Kidney glomerular epithelial cell (primary cell): ENCODE data around the gene CTSF.

Experiments
- DNase-seq: peaks from one replicate; lab custom pipeline; 2025; lab: John Stamatoyannopoulos, UW

CTSF gene

GRCh38 chr11:66532784-66533183 is 35.6 kb downstream of the CTSF start:
- no peak for DNase-seq

GRCh38 chr11:66531841-66532240 is 36.6 kb downstream of the CTSF start:
- DNase-seq = no peak

GRCh38 chr11:66530927-66531709 is 37.3 kb downstream of the CTSF start:
- DNase-seq = no peak

GRCh38 chr11:66529655-66530054 is 38.8 kb downstream of the CTSF start:
- no peak for DNase-seq

- DNase-seq = no peak
Observed at GRCh38 chr11:66529069-66529468, 39.3 kb downstream of the CTSF start.

- no peak for DNase-seq
Observed at GRCh38 chr11:66524304-66525040, 43.9 kb downstream of the CTSF start.

GRCh38 chr11:66523611-66524010 is 44.8 kb downstream of the CTSF start:
- DNase-seq = no peak
